ENCODE data around the gene ATN1. TPM values are rescaled to one million over a fixed set of nuclear protein-coding genes. Genes with fewer than 3 reads are reported as not detected.

Gene ATN1
- total and polyA plus RNA-seq, 2 of the 8 experiments (the other 6 are each of a cell fraction or from before 2014, with no cell fraction given): 20.6 to 73.4 TPM

DNA sequence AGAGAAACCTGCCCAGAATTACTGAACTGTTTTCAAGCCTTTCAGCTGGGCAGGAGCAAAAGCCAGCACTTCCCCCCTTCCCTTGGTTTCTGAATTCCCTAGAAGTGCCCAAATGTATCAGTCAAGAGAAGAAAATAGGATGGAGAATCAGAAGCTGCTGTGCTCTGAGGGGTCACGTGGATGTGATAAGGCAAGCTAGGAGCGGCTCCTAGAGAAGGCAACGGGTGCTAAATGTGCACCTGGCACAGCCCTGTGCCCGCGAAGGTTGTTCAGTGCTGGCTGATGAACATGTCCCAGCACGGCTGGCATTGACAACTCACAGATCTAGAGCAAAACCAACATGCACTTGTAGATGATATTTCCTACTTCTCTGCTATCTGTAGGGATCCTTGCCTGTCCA is 51.3 kb downstream of the ATN1 start:
- CTCF ChIA-PET (ENCODE audit: partially characterized antibody): interaction anchor here (0.8 to 1.4 kb wide), 3 partner anchors 13 to 112 kb away, joined by 3 to 4 read pairs (median 3); no protein-coding TSS in a partner anchor
- H2AFZ ChIP-seq (ENCODE audit: low read length): no peak overlapping the region
- no peak overlapping the region for H3K9ac ChIP-seq (replicated peaks in 1 of 4; ENCODE audit: extremely low read depth in 1 of 4, low read depth in 3 of 4, low read length in 3 of 4)
- H3K14ac ChIP-seq (ENCODE audit: insufficient read length): no peak overlapping the region
- WGBS, 2 experiments (ENCODE audit: extremely low coverage in 1 of 2, insufficient coverage in 1 of 2, insufficient read length in 1 of 2, insufficient replicate concordance in 2 of 2, low coverage in 1 of 2, low lambda C conversion rate in 2 of 2, missing lambda C conversion rate in 1 of 2): 96% methylated on average over 6 of the region's 6 CpGs; no CpG with 5 or more reads in 1 of the 2 experiments
- no peaks in the 10 kb centered on the region for H3K79me2 ChIP-seq (ENCODE audit: control insufficient read depth in 1 of 2, insufficient read depth in 2 of 2, low read length in 2 of 2)
- peak in 1 of 2 experiments; percentile 8; a peak in 1 of 3 replicates for TF ChIP-seq POLR2A (IDR thresholded peaks at IDR 0.05; ENCODE audit: control extremely low read depth in 1 of 2, low read depth in 2 of 2, low read length in 2 of 2)
- no peak for TF ChIP-seq NRF1 (IDR thresholded peaks at IDR 0.05; ENCODE audit: low read depth, low read length)
- TF ChIP-seq EGR1 (IDR thresholded peaks at IDR 0.05; ENCODE audit: borderline replicate concordance, low read depth, low read length): no peak
- no peak for TF ChIP-seq HDAC6 (IDR thresholded peaks at IDR 0.05; ENCODE audit: low read depth, low read length)
- no peak for TF ChIP-seq YY1 (IDR thresholded peaks at IDR 0.05; ENCODE audit: low read depth, low read length)
- H3K18ac ChIP-seq (ENCODE audit: extremely low read depth, low read length): no peak overlapping the region
- peaks cover 6 to 9% of the 10 kb centered on the region in 2 experiments for H4K20me1 ChIP-seq (replicated peaks in 1 of 2; ENCODE audit: control insufficient read depth in 1 of 2, insufficient read depth in 2 of 2, low read length in 2 of 2)
- no peak overlapping the region for H2AK5ac ChIP-seq (ENCODE audit: low read depth, low read length)
- H2BK120ac ChIP-seq (replicated peaks; ENCODE audit: low read depth, low read length): no peak overlapping the region
- no peak overlapping the region for H4K5ac ChIP-seq (ENCODE audit: insufficient read length, low read depth, low read length)
- POLR2A ChIA-PET (ENCODE audit: partially characterized antibody): interaction anchor here (1.1 to 30.5 kb wide), 10 partner anchors 10 to 151 kb away, joined by 3 to 1596 read pairs (median 4); partner anchors contain the start of genes ATN1, C12orf57, CLSTN3 and PTPN6
- no peak overlapping the region for H3K4me3 ChIP-seq (ENCODE audit: extremely low read depth in 1 of 4, insufficient read depth in 2 of 4, low read depth in 3 of 4, low read length in 4 of 4)
- H3K23me2 ChIP-seq (ENCODE audit: low read depth, low read length): no peaks in the 10 kb centered on the region
- H3K36me3 ChIP-seq (ENCODE audit: control insufficient read depth in 2 of 4, insufficient read depth in 4 of 4, low read length in 3 of 4): peaks cover 27 to 87% (median 53%) of the 10 kb centered on the region in 4 experiments
- no peak overlapping the region for H3K23ac ChIP-seq (ENCODE audit: insufficient read length)
- DNase-seq (ENCODE audit: low read depth in 1 of 2, low spot score in 2 of 2) (no peak), FAIRE-seq (no peak)
- H2BK20ac ChIP-seq (ENCODE audit: low read length): no peak overlapping the region
- H4K91ac ChIP-seq (replicated peaks; ENCODE audit: insufficient read length, low read length): no peak overlapping the region
- H3K79me1 ChIP-seq (ENCODE audit: low read depth, low read length): 0 out of 2 replicates have a peak, but pooled peaks cover 2% of the 10 kb centered on the region
- no peak overlapping the region for H3K27ac ChIP-seq (ENCODE audit: low read depth, low read length)
- H2BK15ac ChIP-seq (ENCODE audit: low read length): no peak overlapping the region
- H3K4me1 ChIP-seq (replicated peaks in 1 of 4; ENCODE audit: control insufficient read depth in 3 of 4, insufficient read depth in 4 of 4, low read length in 3 of 4): peaks cover 0 to 6% (median under 1%) of the 10 kb centered on the region in 4 experiments; a peak in 2 of 7 replicates
- no peak overlapping the region for H2BK12ac ChIP-seq (ENCODE audit: low read depth, low read length)
- H3K4me2 ChIP-seq (ENCODE audit: insufficient read depth in 1 of 2, low read depth in 2 of 2, low read length in 2 of 2): no peak overlapping the region
- no peaks in the 10 kb centered on the region for H3K27me3 ChIP-seq (replicated peaks in 1 of 4; ENCODE audit: control insufficient read depth in 3 of 4, extremely low read depth in 1 of 4, insufficient read depth in 3 of 4, low read length in 3 of 4)
- no peaks in the 10 kb centered on the region for H3K9me3 ChIP-seq (ENCODE audit: insufficient read depth in 2 of 2, low read depth in 1 of 2, low read length in 1 of 2)
- H2BK5ac ChIP-seq (ENCODE audit: low read depth, low read length): no peak overlapping the region
- H4K8ac ChIP-seq (ENCODE audit: extremely low read depth, insufficient read depth, low read length): no peak overlapping the region
- no peak overlapping the region for H3K56ac ChIP-seq (replicated peaks; ENCODE audit: insufficient read length, low read depth, low read length)
- no peak overlapping the region for H3K4ac ChIP-seq (replicated peaks; ENCODE audit: insufficient read length, low read depth, low read length)

Measured in H1 (cell line).